HG02981 (cell line): ENCODE data around the gene TENT5C.

Source experiments
- ATAC-seq: cut with Tn5 transposase; IDR thresholded peaks from one replicate; pipeline ENCODE4 v1.9.1; 2021; ENCODE audit warnings: mild to moderate bottlenecking, moderate library complexity; ENCODE audit not compliant: unreplicated experiment

The TENT5C gene

DNA sequence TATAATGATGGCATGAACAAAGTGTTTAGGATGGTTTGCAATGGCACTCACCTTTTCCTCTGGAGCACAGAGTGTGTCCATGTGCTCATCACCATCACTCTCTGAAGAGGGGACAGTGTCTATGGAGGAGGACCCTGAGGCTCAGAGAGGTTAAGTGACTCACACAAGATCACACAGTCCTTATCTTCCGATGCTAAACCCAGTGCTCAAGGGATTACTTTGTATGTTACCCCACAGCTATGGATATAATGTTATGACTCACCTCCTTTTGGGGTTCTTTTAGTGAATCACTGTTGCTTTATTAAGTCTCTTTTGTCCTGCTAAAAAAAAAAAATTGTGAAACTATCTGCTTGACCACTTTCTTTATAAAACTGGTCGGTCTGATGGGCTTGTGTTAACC is 67.6 kb downstream of the TENT5C start:
- ATAC-seq, result no peak

DNA sequence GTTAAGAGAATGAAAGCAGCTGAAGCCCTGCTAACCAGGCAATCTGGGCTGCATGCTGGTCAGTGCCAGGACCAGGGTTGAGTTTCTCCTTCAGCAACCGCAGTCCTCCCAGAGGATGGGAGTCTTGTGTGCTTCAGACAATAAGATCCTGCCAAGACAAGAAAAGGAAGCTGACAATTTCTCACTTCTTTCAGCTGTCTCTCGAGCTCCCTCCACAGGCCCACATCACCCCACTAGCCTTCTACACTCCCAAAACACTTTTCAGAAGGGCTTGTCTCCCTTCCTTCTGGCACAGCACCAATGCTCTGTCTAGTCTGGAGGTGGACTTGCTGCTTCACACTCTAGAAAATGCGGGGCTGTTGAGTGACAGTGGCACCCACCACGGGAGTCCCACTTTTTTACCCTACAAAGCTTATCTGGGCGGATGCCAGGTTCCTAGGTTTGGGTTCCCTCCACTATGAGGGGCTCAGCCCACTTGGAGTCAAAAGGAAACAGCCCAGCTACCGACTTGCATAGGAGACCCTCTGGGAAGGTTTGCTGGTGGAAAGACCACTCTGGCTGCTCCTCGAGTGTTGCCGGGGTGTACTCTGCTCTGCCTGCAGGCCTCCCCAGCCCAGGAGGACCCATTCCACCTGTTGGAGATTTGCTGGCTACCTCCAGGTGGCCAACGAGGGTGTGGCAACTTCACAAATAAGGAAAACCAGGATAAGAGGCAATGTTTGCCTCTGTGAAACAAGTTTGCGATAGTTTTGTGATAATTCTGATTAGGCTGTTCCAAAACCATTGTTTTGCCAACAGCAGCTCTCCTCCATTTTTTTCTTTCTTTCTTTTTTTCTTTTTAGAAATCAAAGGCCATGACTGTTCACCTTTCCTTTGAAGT is 68.9 kb downstream of the TENT5C start:
- no peak for ATAC-seq

- ATAC-seq, result no peak
These were observed 70.1 kb downstream of the TENT5C start for GRCh38 chr1:117675907-117676430.

DNA sequence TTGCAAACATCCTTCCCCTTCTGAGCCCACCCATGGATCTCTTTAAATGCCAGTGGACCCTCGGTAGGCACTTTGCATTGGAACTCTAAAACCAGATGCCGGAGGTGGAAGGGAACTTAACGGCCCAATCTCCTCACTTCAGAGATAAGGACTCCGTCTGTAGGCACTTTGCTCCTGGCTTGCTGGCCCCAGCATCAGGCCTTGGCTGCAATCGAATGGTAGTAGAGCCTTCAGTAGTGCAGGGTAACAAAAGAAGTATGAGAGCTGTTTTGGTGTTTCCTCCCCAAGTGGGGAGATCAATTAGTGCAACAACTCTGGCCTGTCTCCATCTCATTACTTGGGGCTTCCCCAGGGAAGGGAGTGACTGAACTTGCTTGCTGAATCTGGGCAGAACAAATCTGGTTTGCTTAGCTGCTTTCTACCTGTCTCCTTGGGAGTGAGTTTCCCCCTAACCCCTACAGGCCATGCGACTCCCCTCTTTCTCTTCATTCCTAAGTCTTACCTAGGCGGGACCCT is 70.8 kb downstream of the TENT5C start:
- ATAC-seq, result no peak
